C4-2B (cell line): Measurements from ENCODE around the gene KIT.

ENCODE experiments used
- H3K27ac ChIP-seq: fragments of 450-650 bp; 2 replicates; pipeline ENCODE4 v1.5.1; 2017
- CTCF ChIP-seq: fragments of 450-650 bp; conservative IDR thresholded peaks from 2 replicates; pipeline ENCODE4 v1.5.1; 2017; ENCODE audit warnings: mild to moderate bottlenecking
- ZFX ChIP-seq: fragments of 450-650 bp; IDR thresholded peaks from 2 replicates; pipeline ENCODE4 v1.6.1; 2017

KIT gene

GRCh38 chr4:54731976-54732375 lies 74.2 kb downstream of the KIT start:
- TF ChIP-seq CTCF (no peak), ZFX (no peak)
- no peak overlapping the region for H3K27ac ChIP-seq

- H3K27ac ChIP-seq = no peak overlapping the region
- TF ChIP-seq CTCF = no peak
- no peak for TF ChIP-seq ZFX
Measured at GRCh38 chr4:54737421-54737820, 79.7 kb downstream of the KIT start.

DNA sequence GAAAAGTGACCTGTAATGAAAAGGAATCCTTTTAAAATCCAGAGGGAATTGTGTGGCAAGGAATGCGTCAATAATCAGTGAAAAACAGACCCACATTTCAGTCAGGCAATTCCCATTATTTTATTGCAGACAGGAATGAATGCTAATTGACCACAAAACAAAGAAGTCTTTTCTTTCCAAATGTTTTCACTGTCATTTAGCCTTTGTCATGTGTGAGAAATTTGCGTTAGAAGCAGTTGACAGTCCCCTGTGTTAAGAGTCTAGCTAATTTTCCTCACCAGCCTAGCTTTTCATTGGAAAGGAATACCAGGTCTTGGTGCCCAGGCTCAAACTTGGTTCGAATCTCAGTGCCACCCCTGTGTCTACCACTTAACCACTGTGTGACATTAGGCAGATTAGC lies 83.4 kb downstream of the KIT start:
- TF ChIP-seq ZFX (no peak), CTCF (no peak)

GRCh38 chr4:54742636-54743399 lies 85.1 kb downstream of the KIT start:
- TF ChIP-seq CTCF (no peak), ZFX (no peak)
- H3K27ac ChIP-seq = no peak overlapping the region

More for the DNA sequence above, 83.4 kb downstream of the KIT start:
- no peak overlapping the region for H3K27ac ChIP-seq

DNA sequence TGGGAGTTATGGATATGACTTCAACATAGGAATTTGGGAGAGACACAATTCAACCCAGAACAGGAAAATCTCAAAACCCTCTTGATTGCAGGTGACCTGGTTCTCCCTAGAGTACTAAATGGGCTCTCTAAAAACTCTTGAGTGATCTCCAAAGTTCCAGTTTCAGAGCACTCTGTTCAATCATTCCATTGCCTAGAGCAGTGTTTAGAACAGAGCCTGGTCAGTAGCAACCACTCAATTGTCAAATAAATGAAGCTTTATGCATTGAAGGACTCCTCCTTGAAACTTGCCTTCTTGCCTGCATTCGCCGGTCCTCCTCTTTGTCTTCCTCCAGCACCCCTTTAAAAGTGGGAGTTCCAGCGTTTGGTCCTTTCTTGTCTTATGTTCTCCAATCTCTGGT lies 85.8 kb downstream of the KIT start:
- no peak overlapping the region for H3K27ac ChIP-seq
- TF ChIP-seq ZFX (no peak), CTCF (no peak)

- no peak for TF ChIP-seq CTCF
- TF ChIP-seq ZFX = no peak
- no peak overlapping the region for H3K27ac ChIP-seq
Measured at GRCh38 chr4:54744487-54744886, 86.7 kb downstream of the KIT start.

DNA sequence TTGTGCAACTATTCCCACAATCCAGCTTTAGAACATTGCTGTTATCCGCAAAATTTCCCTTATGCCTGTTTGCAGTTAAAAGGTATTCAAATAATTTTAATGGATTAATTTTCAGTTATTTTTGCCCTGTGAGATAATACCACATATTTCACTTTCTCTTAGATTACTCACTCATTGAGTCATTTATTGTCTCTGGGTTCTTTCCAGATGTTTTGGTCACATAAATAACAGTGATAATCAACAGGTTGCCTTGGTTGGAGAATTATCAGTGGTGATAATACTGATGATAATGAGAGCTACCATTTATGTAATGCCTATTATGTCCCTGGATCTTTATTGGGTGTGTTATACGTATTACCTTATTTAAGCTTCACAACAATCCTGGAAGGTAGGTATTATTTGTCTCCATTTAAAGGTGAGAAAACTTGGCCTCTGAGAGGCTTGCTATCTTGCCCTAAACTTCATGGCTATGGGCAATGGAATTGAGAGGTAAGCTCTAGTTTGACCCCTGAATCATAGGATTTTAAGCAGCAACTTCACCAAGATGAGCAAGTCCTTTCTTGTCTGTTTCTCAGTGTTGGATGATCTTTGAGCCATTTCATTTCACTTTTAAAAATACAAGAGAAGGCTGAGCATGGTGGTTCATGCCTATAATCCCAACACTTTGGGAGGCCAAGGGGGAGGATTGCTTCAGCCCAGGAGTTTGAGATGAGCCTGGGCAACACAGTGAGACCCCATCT lies 87.4 kb downstream of the KIT start:
- TF ChIP-seq CTCF = no peak
- TF ChIP-seq ZFX = no peak
- no peak overlapping the region for H3K27ac ChIP-seq
